Inflammatory macrophage treated with lipopolysaccharide for 1 hour (primary cell): Measurements from ENCODE around the gene FUT2.
A peak's percentile ranks its signal among the peaks of the same experiment; 100 is the strongest.

Source experiments
- DNase-seq, 2 donors: peaks; one replicate each; pipeline ENCODE4 v3.0.0-alpha.2; 2020 to 2022

FUT2 gene

DNA sequence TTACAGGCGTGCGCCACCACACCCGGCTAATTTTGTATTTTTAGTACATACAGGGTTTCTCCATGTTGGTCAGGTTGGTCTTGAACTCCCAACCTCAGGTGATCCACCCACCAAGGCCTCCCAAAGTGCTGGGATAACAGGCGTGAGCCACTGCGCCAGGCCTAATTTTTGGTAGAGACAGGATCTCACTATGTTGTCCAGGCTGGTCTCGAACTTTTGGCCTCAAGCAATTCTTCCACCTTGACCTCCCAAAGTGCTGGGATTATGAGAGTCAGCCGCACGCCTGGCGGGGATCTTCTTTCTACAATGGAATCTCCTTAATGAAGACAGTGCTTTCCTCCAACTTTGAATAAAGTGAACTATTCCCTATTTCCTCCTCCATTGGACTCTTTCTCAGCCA lies 38.9 kb downstream of the FUT2 start:
- no peak for DNase-seq

DNA sequence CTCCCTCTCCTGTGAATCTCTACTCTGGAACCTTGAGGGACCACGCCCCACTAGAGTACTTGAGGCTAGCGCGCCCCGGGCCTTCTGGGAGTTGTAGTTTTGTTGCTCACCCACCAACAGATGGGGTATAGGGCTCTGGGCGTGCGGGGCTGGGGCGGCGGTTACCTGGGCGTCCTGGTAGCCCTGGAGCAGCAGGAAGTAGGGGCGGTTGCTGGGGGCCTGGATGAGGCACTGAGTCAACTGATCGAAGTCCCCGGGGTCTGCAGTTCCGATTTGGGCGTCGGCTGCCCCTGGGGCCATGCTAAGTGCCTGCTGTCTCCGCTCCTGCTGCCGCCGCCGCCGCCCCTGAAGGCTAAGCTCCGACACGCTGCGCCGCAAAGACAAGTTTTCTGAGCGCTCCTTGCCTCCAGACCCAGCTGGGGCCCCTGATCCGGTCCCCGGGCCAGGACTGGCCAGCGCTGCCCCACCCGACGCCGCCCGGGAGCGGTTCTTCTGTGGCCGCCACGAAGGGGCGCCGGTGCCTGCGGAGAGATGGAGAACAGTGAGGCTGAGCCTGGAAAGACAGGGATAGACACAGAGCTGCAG lies 39.4 kb downstream of the FUT2 start:
- no peak for DNase-seq

DNA sequence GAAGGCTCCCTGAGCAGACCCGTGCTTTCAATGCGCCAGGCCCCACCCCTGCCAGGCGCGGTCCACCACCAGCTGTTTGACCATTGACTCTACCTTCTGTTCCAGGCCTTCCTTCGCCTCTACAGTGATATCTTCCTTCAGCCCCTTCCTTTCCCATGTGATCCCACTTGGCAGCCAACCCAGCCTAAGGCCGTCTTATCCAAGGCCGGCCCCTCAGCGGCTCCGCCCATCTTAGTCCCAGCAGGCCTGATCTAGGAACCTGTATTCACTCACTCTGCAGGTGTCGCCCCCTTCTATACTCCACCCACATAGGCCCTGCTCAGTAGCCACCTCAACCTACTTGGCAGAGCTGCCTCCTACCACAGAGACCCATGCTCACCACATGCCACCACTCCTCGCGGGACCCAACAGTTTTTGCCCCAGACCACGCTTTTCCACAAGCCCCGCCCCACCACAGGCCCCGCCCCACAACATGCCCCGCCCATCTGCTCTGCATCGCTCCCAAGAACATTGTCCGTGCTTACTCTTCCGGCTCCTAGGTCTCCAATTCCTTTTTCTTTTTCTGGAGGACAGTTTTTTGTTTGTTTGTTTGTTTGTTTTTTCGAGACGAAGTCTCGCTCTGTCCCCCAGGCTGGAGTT lies 41.7 kb downstream of the FUT2 start:
- no peak for DNase-seq

DNA sequence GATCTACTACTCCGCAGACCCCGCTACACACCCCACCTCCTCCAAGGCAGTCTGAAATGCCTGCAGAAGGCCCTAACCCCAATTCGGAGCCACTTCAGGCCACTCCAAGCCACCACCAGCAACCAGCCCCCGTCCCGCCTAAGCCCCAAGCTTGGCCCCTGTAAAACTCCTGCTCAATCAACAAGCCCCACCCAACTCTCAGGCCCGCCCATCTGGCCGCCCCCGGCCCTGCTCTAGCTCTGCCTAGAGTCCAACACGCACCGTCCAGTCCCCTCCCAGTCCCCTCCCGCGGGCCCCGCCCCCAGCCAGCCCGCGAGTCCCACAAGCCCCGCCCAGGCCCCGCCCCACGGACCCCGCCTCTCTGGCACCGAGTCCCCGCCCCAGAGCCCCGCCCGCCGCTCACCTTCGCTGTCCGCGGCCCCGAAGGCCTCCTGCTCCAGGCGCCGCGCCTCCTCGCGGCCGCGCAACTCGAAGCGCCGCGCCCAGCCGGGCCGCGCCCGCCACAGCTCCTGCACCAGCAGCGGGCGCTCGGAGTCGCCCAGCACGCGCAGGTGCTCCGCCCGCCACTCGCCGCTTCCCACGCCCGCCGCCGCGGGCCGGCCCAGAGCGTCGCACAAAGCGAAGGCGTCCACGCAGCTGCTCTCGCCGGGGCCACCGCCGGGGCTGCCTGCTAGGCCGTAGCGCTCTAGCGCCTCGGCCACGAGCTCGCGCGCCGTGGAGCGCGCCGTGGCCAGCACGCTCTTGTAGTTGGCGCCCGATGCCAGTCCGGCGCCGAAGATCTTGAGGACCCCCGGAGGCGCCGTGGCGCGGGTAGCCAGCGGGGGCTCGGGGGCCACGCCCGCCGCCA lies 43.0 kb downstream of the FUT2 start:
- peak; percentile 81 to 84 for DNase-seq

DNA sequence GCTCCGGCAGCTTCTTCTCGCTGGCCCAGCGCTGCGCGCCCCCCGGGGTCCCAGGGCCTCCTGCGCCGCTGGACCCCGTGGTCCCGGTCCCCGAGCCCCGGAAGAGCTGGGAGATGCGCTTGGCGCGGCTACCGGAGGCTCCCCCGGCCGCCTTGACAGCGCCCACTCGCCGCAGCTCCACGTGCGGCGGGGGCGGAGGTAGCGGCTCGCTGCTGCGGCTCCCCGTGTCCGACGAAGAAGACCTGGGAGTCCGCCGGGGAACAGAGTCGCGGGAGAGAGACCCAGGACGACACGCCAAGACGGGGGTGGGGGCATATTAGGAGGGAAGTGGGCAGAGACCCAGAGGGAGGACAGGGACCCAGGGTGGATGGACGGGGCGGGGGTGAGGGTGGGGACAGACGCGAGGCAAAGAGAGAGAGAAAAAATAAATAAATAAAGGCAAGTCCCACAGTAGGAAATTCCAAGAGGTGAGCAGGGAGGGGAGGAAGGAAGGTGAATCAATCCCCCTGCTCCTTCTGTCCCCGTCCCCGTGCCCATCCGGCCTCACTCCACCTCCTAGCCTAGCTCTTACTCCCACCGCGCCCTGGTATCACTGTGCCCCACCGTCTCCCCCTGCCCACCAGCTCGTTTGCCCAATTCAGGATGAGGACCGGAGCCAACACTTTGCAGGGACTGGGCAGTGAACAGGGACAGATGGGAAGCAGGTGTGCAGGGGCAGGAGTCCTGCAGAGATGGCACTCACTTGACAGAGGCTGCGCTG lies 43.8 kb downstream of the FUT2 start:
- DNase-seq = no peak

DNA sequence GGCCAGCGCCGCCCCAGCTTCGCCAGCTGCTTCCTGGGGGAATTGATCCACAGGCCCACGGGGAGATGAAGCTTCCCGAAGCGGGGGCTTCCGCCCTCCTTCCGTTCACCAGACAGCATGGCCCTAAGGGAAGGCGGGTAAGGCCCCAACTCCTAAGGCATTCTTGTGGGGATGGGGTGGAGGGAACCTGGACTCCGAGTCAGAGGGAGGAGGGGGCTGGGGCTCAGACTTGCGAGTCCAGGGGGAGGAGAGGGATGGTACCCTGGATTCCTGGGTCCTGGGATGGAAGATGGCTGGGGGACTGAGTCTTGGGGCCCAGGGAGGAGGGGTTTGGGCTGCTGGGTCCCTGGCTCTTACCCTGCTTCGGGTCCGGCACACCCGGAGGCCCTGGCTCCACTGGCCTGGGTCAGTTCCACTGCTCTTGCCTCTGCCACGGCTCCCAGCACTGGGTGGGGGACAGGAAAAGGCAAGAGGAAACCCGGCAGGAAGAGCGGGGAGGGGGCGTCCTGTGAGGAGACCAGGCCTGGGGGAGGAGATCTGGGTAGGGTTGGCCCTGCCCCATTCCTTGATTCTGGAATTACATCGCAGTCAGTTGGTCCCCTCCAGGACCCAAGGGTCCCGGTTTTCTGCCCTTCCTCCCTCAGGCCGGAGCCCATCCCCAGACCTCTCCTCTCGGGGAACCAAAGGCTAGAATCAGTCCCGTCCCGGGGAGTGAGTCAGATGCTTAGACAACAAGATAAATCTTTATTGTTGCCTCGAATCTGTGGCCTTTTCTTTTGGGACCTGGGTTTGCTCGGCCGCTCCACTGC lies 44.6 kb downstream of the FUT2 start, which contains the start of gene RASIP1:
Gene RASIP1 (minus strand): TSS at position 447 of the 809 bp plus-strand sequence. CDS start 328 bp downstream, at position 119.
- DNase-seq = no peak

DNA sequence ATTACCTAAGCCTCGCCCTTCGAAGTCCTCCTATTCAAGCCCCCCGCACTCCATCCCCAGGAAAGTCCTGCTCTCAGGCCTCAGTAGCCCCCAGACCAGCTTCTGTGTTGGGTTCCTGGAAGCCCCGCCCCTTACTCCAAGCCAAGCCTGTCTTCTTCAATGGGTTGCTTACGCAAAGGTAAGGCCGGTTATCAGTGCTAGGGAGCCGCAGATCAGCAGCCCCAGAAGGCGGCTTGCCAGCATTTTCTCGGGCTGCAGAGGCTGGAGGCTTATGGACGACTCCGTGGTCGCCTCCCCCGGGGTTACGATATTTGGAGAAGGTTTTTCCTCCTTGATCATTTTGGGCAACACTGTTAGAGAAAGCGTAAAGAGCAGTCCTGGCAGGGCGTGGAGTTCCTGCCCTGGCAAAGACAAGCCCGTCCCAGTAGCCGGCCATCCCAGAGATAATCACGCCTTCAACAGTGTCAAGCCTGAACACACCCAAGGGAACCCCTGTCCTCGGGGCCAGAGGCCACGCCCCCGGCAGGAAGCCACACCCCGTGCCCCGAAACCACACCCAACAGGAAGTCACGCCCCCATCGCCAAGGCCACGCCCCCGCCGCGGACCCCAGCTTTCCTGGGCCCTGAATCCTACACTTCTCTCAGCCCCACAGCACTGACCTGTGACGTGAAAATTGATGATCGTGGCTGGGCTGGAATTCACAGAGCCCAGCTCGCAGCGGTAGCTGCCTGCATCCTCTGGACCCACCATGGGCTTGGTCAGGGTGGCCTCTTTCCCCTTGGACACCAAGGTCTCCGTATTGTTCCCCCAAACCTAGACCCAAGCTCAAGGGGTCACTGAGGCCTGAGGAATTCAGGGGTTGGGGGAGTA lies 45.6 kb downstream of the FUT2 start:
- DNase-seq = peak in 1 of 2 donors; percentile 25

DNA sequence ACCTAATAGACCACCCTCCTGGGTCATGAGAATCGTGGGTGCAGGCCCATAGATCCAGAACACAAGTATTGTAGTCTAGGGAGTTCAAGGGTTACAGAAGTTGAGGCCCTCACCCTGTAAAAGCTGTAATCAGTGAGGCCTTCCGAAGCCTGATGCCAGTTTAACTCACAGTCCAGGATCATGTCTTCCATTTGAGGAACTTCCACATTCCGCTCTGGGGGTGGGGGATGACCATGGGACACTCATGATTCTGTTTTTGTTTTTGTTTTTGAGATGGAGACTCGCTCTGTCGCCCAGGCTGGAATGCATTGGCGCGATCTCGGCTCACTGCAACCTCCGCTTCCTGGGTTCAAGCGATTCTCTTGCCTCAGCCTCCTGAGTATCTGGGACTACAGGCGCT lies 46.3 kb downstream of the FUT2 start:
- DNase-seq = peak; percentile 45 to 78

DNA sequence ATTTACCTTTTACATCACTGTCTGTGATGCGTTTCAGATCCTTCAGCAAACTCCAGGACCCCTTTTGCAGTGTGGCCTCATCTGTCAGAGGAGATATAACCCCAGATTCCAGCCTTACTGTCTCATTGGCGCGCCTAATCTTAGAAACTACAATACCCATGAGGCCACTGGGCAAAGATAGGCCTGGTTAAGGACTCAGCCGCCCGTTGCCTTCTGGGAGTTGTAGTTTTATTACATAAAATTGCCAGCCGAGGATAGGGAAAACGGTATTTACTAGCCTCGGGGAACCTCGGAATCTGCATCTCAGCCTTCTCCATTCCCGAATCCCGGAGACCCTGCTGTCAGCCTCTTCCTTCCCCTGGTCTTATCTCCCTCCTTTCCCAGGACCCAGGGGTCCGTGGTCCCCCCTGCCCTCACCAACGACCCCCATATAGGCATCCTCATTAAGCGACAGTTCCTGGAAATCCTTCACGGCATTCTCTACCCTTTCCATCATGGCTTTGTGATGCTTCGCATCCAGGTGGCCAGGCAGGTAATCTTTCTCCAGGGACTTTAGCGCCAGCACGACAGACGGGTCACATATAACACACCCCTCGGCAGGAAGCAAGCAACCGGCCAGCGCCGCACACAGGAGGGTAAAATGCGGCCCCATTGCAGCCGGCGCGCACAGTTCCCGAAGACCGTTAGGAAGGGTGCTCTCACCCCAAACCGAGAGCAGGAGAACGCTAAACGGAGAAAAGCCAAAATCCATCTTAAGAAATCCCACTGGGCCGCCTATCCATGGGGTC lies 49.6 kb downstream of the FUT2 start:
- peak; percentile 69 to 84 for DNase-seq

DNA sequence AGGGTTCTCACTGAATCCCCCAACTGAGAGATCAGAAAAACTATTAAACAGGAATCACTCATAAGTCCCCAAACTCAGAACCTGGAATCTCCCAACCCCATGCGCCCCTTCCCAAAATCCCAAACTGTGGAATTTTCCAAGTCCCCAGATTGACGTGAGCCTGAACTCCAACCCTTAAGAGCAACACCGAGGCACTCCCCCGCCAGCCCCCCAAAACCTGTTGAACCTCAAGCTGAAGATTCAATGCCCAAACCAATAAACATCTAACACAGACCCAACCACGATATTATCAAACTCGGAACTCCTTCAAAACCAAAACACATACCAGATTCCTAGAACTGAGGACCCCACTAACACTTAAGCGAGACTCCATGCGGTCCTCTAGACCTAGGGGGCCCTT lies 50.3 kb downstream of the FUT2 start:
- no peak for DNase-seq

DNA sequence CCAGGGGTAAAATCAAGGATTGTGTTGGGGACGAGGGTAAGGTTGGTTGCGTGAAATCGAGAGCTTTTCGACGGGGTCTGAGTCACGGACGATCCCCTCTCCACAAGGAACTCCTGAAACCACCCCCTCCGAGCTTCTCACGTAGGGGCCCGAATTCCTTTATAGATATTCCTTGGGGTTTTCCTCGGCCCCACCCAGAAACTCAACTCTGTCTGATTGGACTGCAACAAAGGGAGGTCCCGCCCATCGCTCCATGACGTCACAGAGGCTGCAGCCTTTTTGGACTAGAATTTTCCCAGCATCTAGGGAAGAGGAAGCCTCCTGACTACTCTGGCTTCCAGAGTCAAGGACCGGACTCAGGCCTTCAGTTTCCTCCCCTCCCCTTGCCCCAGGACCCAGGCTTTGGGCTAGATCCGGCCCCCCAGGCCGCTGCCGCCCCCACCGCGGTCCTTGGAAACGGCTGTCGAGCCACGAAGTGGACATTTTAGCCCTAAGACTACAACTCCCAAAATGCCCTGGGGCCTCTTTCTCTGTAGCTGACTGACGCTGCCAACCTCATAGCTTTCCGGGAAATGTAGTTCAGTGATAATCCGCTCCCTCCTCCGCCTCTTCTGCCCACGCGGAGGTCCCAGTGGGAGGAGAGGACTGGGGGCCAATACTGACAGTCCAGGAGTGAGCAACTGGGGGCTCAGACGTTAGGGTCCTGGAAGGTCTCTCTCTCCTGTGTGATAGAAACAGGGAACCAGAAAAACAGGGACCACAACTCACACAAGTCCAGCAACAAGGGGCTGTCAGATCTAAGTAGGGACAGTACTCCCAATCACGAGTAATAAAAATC lies 51.2 kb downstream of the FUT2 start, which contains the start of gene IZUMO1:
Gene IZUMO1 (minus strand): TSS at position 172 of the 838 bp plus-strand sequence. CDS start 1,050 bp downstream, outside the sequence.
- DNase-seq = peak; percentile 88 to 91

DNA sequence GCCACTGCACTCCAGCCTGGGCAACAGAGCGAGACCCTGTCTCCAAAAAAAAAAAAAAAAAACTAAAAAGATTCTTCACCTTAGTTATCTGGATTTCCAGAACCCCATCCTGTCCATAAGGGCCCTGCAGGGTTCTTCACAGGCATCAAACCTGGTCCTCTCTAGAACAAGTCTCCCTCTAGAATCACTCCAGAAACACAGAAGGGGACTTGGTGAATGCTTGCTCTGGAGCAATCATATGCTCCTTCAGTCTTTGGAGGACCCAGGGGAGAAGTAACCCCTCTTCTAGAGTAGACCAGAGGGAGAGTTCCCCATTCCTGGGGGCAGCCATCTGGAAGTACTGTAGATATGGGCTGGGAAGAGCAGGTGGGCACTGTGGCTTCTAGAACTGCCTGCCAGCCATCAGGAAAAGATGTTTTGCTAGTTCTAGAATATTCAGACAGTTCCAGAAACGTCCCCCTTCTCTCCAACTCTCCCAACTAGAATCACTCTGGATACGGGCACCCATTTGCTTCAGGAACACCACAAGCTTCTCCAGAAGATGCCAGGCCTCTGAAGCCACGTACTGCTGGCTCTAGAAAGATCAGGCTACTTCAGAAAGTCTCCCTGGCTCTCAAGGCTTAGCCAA lies 53.9 kb downstream of the FUT2 start:
- no peak for DNase-seq

DNA sequence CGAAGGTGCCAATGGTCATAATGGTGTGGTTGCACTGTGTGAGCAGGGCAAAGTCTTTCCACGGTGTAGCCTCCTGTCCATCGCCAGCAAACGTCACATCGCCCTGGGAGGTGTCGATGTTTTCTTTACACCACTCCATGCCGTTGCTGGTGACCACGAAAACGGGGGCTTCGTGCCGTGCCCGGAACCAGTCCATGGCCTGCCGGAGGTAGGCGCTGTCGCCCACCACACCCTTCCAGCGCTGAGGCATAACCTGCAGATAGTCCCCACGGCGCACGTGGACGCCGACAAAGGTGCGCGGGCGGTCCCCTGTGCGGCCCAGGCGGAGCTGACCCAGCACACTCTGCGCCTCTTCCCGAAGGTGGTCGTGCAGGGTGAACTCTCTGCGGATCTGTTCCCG lies 54.6 kb downstream of the FUT2 start:
- DNase-seq = no peak

DNA sequence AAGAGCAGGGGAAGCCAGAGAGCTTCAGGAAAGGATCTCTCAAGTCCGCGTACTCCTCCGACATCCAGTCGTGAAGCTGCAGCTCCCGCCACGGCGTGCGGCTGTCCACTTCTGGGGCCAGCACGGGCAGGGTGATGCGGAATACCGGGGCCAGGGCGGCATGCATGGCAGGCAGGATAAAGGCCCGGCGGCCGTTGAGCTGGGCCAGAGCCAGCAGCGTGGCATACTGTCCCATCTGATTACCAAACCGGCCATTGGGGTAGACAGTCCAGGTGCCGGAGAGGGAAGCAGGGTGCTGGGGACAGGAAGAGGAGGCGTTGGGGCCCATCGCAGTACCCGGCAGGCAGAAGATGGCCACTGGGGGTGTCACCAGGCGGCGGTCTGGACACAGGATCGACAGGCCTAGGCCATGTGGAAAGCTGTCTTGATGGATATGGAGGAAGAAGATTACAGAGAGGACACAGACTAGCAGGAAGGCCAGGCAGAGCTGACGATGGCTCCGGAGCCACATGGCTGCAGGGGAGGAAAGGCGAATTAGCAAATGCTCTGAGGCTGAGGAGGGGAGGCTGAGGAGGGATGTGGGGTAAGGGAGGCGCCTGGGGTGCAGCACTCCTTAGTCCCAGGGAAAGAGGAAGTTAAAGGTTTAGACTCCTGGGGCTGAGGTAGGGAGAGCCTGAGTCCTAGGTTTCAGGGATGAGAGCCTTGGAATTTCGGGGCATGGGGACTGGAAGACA lies 55.2 kb downstream of the FUT2 start:
- no peak for DNase-seq

DNA sequence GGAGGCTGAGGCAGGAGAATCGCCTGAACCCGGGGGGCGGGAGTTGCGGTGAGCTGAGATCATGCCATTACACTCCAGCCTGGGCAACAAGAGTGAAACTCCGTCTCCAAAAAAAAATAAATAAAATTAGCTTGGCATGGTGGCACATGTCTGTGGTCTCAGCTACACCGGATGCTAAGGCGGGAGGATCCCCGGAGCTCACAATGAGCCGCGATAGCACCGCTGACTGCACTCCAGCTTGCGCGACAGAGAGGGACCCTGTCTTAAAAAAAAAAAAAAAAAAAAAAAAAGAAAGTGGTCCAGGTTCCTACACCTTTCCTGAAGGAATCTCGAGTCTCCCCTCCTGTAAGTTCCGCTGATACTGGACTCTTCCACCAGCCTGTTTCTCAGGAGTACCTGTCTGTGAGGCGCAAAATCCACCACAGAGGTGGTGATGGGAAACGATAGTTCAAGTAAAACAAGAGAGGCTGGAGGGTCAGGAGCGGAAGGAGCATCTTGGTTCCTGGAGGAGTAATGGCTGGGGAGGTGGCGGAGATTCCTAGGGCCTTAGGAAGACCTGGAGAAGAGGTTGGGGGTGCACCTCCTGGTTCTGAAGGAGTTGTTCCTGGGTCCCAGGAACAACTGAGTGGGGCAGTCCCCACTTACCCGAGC lies 56.2 kb downstream of the FUT2 start:
- DNase-seq = no peak

DNA sequence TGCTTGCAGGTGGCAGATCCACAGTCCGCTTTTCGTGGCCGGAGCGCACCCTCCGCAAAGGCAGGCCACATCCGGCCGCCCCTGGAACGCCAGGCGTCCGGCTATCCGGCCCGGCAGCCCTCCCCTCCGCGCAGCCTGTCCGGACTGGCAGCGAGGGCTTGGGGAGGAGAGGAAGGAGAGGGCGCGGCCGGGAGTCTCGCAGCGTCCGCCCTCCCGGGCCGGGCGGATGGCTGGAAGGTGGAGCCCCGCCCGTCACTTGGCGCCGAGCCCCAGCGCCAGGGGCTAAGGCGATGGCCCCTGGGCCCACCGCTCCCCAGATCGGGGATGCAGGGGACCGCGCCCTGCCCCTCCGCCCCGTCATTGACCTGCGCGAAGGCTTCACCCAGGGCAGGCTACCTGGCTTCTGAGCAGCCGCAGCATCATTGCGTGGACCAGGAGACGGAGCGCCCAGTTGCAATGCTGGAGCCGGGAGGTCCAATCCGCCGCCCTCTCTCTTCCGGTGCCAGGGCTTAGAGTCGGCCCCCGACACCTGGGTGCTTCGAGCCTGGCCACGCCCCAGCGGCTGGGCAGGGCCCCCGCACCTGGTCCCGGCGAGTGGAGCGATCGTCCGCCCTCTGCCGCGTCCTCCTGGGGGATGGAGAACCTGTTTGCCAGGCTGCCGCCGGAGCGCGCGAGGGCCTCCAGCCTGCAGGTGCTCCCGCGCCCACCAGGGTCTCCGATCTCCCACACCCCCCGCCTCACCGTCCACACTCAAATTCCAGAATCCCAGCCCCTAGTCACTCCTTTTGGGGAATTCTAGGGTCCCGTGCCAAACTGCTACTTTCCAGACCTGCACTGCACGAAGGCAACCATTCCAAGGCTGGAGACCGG lies 57.0 kb downstream of the FUT2 start, which contains the start of gene FUT1:
Gene FUT1 (minus strand): TSS at position 146 of the 870 bp plus-strand sequence. CDS start 1,360 bp downstream, outside the sequence.
- DNase-seq = no peak
